Measurements from ENCODE around the gene ZC3H12D.

The ZC3H12D gene

GRCh38 chr6:149405823-149406765 is 78.7 kb downstream of the ZC3H12D start:
- no peak for DNase-seq

GRCh38 chr6:149403534-149403933 is 81.3 kb downstream of the ZC3H12D start:
- DNase-seq: no peak

DNA sequence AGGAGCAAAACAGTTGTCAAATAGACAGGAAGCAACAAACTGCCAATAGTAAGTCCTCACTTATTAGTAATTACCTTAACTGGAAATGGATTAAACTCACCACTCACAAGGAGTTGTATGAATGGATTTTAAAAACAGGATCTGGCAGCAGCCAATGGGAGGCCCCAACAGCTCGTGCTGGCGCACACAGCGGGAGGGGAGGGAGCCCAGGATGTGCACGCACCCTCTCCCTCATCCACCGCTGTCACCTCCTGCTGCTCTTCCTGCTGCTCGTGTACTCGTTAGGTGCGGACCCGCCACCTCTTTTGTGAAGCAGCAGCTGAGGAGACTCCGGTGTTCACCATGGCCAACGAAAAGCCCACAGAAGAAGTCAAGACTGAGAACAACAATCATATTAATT is 84.8 kb downstream of the ZC3H12D start, which contains the start of gene SUMO4:
TSS of gene SUMO4 (plus strand) at position 213 of the 400 bp plus-strand sequence. CDS start at position 343, 130 bp downstream.
- no peak for DNase-seq

DNA sequence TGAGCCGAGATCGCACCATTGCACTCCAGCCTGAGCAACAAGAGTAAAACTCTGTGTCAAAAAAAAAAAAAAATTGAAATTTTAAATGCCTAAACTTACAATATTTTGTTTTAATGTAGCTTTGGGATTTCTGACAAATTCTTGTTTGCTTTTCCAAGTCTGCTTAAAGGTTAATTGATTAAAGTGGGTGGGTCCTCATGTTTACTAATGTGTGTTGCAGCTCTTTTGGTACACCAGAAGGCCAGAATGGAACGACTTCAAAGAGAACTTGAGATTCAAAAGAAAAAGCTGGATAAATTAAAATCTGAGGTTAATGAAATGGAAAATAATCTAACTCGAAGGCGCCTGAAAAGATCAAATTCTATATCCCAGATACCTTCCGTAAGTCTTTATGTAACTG is 87.4 kb downstream of the ZC3H12D start:
- DNase-seq: no peak
